HG02571 (cell line): ENCODE results near the gene RPP25L.

Source experiments
- ATAC-seq: cut with Tn5 transposase; IDR thresholded peaks from one replicate; pipeline ENCODE4 v1.9.1; 2021; ENCODE audit warnings: mild to moderate bottlenecking, moderate library complexity; ENCODE audit not compliant: unreplicated experiment

The RPP25L gene

DNA sequence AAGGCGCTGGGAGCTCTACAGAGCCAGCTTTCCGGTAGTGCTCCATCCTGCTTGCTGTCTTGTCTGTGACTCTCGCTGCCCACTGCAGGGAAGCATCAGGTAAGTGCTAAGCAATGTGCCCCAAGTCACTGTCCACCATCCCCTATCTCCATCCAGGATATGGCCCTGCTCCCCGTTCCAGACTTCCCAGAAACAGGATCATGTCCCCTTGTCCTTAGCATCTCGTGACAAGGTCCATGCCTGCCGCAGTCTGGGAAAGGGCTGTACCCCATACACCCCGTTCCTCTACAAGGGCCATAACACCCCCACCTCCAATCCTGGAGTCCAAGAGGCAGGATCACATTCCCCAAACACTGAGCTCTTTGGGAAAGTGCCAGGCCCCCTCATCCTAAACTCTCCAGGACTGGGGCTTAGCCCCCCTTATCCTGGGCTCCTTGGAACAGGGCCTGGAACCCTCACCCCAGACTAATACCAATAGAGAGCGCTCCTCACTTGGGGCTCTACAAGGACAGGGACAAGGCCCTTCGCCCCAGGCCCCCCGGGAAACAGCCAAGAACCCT is 566 bp downstream of the RPP25L start:
- peak; percentile 5 for ATAC-seq

DNA sequence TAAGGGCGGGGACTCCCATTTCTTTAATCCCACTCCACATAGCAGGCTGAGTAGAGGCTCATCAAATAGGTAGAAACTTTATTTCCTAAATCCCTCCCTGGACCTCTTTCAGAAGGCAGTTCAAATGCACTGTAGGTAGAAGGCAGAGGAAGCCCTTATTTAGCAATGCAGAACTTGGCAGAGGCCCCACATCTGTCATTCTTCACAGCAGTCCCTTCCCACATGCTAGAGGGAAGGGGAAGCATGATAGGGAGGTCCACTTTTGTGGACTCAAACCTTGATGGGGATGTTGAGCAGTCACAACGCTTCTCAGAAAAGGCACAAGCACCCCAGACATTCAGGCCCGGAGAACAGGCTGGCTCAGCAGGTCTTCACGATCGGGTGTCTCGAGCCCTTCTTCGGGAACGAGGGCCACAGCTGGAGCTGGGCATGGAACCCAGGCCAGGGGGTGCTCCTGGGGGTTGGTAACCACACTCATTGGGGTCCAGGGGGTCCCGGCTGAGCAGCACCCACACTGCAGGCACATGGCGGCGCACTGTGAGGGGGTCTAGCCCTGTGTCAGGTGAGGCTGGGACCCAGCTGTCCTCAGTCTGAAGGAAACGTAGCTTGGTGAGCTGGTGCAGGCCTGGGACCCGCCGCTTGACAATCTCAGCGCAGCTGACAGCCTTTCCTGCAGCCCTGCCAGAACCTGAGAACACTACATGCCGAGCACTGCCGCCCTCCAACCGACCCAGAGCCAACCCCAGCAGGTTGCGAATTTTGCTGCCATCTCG is 1.3 kb downstream of the RPP25L start:
- no peak for ATAC-seq

DNA sequence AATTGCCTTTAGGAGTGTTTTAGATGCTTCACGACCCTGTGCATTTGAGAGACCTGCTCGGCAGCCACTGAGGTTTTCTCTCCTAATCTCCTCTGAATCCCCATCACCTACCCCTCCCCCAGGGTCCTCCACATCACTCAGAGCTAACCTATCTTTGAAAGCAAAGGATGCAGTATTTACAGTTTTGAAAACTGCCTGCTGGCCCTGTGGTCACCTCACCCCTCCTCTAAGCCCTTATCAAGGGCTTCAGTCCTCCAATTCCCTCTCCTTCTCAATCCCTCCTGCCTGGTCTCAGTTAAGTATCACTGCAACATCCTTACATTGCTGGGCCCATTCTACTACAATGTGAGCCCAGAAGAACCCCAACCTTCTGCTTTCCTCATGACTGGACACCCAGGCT is 4.6 kb downstream of the RPP25L start:
- ATAC-seq, result no peak

DNA sequence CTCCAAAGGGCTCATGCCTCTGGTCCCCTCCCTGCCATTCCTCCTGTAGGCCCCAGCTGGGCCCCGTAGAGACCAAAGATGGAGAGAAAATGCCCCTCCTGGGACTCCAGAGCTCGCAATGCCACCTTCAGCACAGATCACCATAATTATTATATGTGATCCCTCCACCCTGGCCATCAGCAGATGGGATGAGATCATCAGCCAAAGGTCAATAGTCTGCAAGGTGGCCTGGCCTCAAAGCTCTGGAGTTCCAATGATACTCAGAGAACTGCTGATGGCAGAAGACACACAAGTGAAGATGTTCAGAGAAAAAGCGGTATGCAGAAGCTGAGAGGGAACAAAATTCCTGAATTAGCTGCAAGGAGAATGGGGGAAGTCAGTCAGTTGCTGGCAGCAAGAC is 5.0 kb downstream of the RPP25L start:
- no peak for ATAC-seq

DNA sequence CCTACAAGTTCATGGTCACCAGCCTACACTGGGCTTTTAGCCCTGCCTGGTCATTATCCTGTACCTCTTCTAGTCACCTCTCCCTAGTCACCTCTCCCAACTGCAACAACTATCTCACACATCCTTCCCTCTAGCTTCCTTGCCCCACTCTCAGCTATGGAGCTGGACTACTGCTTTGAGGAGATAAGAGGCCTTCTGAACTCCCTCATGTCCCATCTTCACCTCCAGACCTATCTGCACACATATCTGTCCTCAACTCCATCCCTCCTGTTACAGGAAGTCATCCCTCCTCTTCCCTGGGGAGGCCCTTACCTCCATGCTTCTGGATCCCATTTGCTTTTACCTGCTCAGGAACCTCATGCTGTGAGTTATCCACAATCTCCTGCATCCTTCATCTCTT is 5.7 kb downstream of the RPP25L start:
- no peak for ATAC-seq

DNA sequence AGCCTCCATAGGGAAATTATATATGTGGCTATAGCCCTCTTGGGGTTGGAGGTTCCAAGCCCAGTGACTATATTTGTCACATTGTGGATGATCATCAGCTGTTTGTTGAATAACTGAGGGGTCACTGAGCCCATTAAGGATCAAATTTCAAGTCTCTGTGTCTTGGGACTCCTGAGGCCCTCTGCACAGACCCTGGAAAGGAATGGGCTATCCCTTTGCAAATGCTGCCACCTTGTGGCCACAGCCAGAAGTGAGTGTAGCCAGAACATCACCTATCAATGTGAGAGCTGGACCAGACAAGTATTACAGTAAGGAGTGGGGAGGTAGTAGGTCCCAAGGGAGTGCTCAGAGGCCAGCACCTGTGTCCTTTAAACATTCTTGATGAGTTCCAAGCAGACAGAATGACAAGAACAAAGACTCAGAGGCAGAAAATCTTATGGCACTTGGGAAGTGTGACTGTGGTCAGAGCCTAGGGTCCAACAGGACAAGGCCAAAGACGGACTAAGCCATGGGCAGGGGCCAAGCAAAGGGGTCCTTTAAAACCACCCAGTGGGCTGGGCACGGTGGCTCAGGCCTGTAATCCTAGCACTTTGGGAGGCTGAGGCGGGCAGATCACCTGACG is 8.2 kb downstream of the RPP25L start:
- ATAC-seq, result no peak

DNA sequence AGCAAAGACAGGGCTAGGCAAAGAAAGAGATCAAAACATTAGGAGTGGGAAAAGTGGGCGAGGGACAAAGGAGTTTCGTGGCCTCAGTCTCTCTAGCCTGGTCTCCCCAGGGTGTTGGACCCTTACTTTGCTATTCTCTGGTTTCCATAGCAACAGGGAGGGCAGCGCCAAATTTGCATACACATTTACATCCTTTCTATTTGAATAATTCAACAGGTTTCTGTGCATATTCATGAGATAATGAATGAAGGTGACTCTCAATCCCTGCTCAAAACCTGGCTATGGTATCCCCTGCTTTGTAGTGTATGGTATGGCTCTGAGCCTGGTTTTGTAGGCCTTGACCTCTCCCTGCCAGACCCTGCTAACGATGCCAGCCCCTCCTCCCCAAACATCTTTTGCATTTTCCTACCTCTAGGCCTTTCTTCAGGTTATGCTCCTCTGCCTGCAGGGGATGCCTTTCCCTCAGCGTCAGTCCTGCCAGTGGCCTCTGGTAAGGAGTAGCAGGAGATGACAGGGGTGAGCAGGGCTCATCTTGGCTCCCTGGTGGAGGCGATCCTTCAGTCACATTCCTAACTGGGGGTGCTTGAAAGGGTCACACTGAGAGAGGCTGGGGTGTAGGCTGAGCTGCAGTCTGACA is 9.8 kb downstream of the RPP25L start:
- no peak for ATAC-seq

DNA sequence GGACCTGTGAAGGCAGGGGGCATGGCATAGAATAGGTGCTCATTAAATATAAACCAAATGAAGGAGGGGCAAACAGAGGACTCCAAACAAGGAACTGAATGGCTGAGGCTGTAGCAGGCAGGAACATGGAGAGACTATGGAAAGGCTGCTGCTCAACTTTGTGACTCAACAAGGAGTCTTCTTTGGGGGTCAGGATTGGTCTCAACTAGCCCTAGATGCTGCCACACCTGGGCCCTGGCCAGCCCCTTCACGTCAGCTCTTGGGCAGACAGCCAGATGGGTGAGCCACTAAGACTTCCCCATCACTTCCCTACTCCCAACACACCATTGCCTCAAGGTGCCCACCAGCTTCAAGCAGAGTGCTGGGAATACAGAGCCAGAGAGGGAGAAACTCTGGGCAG is 11.0 kb downstream of the RPP25L start:
- ATAC-seq, result no peak

DNA sequence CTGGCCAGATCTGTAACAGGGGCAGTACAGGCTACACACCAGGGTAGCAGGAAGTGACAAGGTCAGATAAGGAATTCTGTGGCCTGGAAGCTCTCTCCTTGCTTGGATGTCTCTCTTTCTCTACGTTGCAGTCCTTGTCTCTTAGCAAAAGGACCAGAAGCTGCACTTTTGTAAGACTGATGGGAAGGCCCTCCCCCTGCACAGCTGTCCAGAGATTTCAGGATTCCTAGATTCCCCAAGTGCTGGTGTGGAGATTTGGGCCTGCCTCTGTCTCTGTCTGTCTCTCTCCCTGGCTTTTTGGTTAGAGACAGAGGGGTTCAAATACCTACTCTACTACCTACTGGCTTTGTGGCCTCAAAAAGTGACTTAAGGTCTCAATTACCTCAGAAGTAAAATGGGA is 12.4 kb downstream of the RPP25L start:
- no peak for ATAC-seq

DNA sequence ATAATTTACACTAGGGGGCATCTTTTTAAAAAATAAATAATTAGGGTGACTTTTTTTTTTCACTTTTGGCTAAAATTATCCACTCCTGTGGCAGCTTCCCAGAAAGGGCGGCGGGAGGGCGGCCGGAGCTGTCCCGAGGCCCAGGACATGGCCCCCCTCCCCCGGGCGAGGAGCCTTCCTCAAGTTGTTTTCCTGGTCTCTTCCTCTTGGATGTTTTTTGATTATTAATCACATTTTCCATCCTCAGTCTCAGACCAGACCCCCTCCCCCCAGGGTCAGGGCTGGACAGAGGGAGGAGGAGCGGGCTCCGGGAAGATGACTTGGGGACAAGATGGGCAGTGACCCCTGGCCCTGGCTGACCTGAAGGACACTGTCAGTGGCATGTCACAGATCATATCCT is 17.7 kb downstream of the RPP25L start:
- no peak for ATAC-seq

DNA sequence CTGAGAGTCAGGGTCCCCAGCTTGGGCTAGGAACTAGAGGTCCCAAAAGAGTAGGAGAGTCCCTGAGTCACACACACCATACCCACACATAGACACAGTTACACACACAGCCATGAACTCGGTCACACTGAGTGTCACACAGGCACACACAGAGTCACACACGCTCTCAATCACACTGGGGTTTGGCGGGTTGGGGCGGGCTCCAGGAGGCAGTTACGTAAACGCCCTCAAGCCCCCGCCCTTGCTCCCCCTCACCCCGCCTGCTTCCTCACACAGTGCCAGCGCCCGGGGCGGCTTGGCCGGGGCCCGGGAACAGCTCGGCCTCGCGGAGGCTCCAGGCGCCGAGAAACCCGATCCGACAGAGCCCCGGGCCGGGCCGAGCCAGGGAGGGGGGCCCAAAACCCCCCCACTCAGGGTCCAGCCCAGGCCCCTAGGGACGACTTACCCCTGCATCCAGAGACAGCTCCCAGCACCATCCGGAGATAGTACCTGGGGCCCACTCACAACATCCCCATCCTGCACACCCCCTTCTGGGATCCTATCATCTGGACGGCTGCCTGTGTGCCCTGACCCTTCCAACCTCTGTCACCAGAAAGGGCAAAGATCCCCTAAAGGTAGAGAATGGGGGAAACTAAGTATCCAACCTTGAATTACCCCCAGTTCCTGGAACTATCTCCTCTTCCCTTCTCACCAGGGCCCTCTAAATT is 18.8 kb downstream of the RPP25L start:
- no peak for ATAC-seq

DNA sequence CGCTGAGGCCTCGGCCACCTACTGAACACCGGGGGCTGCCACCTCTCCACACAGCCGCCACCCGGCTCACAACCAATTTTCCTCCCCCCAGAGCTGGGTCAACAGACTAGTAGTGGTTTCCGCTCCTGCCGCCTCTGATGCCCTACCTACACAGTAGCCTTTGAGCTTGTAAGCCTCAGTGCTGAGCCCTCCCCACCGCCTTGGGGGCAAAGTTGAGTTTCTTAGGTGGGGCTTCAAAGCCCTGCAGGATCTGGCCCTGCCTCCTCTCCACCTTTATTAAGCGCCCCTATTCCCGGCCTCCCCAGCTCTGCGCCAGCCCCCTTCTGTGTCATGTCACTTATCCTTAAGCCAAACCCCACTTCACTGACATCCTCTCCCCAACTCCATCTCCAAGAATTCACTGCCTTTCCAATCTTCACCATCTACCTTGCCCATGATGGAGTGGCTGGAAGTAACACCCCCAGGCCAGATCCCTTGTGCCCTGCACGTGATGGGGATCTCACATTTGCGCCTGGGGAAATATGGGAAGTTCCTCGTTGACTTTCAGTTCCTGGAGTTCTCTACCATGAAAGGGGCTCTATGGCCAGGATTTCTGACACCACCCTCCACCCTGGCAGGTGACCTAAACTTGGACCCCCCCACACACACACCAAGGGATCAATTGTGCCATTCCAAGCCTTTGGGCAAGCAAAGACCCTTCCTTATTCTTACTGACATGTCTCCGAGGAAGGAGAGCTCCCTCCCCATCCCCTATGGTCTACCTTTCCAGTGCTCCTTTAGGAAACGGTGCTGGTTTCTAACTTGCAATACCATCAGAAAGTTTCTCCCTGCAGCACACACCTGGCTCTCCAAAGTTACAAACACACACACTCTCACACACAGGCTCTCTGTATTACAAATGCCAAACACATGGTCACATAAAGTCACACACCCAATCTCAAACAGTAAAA is 19.7 kb downstream of the RPP25L start:
- ATAC-seq, result no peak

DNA sequence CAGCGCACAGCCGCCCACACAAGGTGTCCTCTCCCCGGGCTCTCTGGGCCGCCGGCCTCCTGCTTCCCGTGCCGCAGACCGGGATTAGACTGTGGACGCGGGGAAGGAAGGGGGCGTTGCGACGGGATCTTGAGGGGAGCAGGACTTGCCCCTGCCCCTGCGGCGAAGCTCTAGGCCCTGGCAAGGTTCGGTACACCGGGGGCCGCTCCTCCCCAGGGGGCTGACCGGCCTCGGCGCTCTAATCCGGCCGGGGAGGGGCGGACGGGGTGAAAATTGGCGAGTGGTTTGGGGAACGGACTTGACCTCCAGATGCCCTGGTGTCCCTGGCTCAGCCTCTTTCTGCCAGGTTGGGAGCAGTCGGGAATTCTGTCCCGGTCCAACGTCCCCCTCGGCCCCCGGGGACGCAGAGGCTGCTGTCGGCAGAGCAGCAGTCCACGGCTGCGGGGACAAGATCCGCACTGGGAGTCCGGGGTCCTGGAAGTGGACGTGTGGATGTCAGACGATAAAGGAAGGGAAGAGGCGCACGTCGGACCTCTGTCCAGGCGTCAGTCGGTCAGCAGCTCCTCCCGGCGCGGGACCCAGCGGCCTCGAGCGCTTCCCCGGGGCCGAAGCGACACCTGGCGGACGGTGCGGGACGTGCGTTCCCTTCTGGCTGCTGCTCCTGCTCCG is 20.5 kb downstream of the RPP25L start:
- ATAC-seq, result peak; percentile 69

DNA sequence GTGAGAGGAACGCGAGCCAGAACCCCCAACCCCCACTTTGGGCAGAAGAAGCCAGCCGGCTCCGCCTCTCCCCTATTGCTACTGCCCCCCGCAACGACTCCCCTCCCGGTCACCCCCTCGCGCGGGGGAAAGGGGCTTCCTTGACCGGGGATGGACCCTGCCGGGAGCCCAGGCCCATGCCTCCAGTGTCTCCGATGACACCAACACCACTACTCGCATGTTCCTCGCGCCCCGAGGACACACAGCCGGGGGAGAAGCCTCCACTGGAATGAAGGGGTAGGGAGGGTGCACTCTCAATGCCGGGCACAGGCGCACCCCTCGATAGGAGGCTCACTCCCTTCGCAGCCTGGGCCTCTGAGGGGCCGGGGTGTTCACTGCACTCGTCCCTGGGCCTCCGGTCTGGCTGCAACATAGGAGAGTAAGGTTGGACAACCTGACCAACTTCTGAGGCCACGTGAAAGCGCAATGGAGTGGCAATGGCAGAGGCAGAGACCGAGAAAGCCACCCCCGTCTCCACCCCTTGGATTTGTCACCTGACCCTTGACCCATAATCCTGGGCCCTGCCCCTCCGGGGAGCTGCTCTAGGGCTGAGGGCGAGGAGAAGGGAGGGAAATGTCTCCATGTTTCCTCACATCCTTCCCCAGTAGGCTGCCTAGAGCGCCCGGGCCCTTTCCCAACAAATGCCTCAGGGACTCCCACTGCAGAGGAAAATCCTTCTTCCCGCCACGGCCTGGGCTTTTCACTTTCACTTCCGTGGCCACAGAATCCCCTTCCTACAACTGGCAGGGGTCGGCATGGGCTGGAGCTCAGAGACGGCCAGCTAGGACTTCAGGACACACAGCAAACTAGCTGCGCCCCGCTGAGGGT is 21.3 kb downstream of the RPP25L start:
- ATAC-seq, result no peak

DNA sequence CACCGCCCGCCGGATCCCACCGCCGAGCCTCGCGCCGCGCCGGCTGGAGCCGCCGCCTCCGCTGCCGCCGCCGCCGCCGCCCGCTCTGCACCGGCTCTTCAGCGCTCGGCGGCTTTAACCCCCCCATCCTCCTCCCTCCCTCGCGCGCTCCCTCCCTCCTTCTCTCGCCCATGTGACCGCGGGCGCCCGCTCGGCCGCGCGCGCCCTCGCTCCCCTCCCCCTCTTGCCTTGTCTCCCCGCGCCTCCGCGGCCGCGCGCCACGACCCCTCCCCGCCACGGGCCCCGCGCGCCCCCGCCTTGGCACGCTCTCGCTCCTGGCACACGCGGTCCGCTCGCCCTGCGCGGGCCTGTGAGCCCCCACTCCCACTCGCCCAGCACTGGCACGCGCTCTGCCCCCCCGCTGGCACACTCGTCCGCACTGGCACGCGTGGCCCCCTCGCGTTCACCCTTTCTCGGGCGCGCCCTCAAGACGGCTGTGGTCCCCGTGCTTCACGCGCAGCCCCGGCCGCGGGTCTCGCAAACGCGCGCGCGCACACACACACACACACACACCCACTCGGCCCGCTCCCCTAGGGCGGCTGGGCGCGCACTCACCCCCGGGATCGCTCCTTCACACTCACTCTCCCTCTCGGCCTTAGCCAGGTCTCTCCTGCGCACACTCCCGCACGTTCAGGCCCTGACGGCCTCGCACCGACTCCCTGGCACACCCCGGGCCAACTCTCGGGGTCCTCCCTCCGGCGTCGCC is 22.1 kb downstream of the RPP25L start, which contains the start of gene CNTFR:
Gene CNTFR, minus strand, starts transcription at position 89 of the 745 bp plus-strand sequence. CDS start 20,743 bp downstream, outside the sequence.
- no peak for ATAC-seq

DNA sequence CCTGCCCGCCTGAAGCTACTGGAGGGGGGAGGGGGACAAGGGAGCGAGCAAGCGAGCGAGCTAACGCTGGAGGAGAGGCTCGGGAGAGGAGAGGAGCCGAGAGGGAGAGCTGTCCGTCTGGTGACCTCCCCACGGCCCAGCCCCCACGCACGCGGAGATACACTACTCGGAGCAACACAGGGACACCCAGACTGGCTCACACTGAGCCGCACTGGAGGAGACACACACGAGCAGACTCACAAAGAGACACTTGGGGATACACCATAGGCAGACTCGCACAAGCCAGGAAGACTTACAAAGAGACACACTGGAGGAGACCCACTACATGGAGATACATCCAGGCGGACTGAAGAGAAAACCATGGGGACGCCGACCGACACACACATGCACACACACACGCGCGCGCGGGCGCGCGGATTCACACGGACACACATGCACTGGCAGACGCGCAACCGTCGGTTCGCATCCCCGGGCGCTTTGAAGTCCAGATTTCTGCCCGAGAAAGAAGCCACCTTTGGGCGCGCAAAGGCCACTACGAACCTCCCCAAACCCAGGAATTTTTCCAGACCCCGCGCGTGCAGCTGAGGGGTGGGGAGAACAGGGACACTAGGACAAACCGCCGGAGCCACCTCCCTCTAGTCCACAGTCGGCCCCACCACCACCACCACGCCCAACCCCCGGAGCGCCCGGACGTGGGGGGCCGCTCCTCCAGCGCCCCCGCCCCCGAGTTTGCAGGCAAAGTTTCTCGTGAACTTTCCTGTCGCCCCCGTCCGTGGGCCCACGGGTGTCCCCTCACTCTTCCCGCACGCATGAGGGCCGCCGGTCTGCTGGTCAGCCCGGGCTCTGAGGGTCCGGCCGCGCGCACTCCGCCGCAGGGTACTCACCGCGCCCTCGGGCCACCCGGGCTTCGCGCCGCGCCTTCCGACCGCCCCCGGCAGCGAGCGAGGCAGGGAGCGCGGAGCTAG is 22.9 kb downstream of the RPP25L start:
- ATAC-seq, result no peak

DNA sequence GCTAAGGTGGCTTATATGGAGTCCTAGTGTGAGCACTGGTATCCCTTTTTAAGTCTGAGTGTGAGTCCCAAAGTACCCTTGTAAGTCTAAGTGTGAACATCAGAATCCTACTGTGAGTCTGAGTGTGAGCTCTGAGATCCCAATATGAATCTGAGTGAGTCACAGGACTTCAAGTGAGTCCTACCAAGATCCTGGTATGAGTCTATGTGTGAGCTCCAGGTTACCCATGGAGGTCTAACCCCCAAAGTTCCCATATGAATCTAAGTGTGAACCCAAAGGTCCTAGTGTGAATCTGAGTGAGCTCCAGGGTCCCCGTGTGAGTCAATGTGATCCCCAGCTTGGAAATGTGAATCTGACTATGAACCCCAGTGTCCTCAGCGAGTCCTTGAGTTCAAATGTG is 24.6 kb downstream of the RPP25L start:
- ATAC-seq, result no peak
